Ovary (tissue), 9 donors: ENCODE results near the gene CACNA1H. TPM values are rescaled to one million over a fixed set of nuclear protein-coding genes. Genes with fewer than 3 reads are reported as not detected.

Experiments used
- DNase-seq, 5 donors: peaks; one replicate each; pipeline ENCODE4 v3.0.0-alpha.2; 2019 to 2020
- H3K27ac ChIP-seq, 2 donors: fragments of 200-600 bp; one replicate each; pipeline versions ENCODE4 v1.5.1 to v1.8.0; 2019 to 2022
- H3K27me3 ChIP-seq: fragments of 200-600 bp; one replicate; pipeline ENCODE4 v1.8.0; 2022
- H3K36me3 ChIP-seq: fragments of 200-600 bp; sonication (generic); one replicate; pipeline ENCODE4 v1.5.1; 2019
- H3K4me1 ChIP-seq: one replicate; pipeline ENCODE4 v1.8.1; 2013; ENCODE audit warnings: mild to moderate bottlenecking, moderate library complexity; ENCODE audit not compliant: insufficient read depth
- H3K4me3 ChIP-seq: fragments of 200-600 bp; sonication (generic); one replicate; pipeline ENCODE4 v1.5.1; 2017
- H3K9me3 ChIP-seq, 2 donors: fragments of 200-600 bp in 1 of 2; sonication (generic) in 1 of 2; one replicate each; pipeline versions ENCODE4 v1.5.1 to v1.8.1; 2013 to 2019; ENCODE audit warnings: mild to moderate bottlenecking in 1 of 2, moderate library complexity in 1 of 2
- CTCF ChIP-seq, 3 donors: fragments of 450-650 bp in 2 of 3; fragments of 200-600 bp in 1 of 3; IDR thresholded peaks; one replicate each; pipeline versions ENCODE4 v1.5.1 to v1.8.0; 2016 to 2022; ENCODE audit warnings: antibody characterized with exemption in 3 of 3, mild to moderate bottlenecking in 1 of 3
- EP300 ChIP-seq: sonication (generic); formaldehyde crosslinking; IDR thresholded peaks from one replicate; pipeline ENCODE4 v1.6.1; 2017; ENCODE audit warnings: antibody characterized with exemption
- POLR2A ChIP-seq: fragments of 450-650 bp; IDR thresholded peaks from one replicate; pipeline ENCODE4 v1.6.1; 2017; ENCODE audit warnings: antibody characterized with exemption, mild to moderate bottlenecking, moderate library complexity
- WGBS, 3 donors: extraction: QIAGEN DNeasy Blood & Tissue Kit in 1 of 3; methylation state at CpG; one replicate each; pipeline versions ENCODE4 v1.1.5 to v1.1.7; 2013 to 2017; 5-methylcytosine and 5-hydroxymethylcytosine counted together
- intact Hi-C, 4 donors: fragments of 100-400 bp; cut with DNase I; formaldehyde crosslinking; loops; one replicate each; pipeline versions ENCODE4 v1.11.0 to v1.15.1; 2022 to 2023
- polyA plus RNA-seq, 2 donors: library from polyadenylated mRNA; stranded (reverse); fragments of 200-250 nt in 1 of 2; fragments of 350-450 nt in 1 of 2; fragmentation: Illumina TruSeq in 1 of 2; extraction: RNeasy Lipid Tissue Mini Kit (QIAGEN cat#74804) in 1 of 2; gene quantifications; one replicate each; pipeline ENCODE4 v1.2.3, GENCODE V29; 2013 to 2014
- total RNA-seq, 7 donors: library from RNA; depleted of rRNA in 2 of 7; stranded (reverse); fragments of >200 nt in 2 of 7; fragmentation: NEBNext Ultra II Directional in 3 of 7; extraction: Animal tissue kit (Norgen Biotek cat#: 25700) in 3 of 7; gene quantifications; one replicate each; pipeline versions ENCODE4 v1.1.0 to v1.2.4, GENCODE V29; 2016 to 2023
- donor health status: DM: no; HTN: no; CAD: no; lungs with moderate emphysema.
- donor health status: DM: no; HTN: no; CAD: no.
- donor health status: Bipolar disorder and iron deficiency.
- donor health status: DM: yes; HTN: yes; CAD: no.
- donor health status: DM: no; HTN: no; CAD: no.
- donor health status: DM: yes; HTN: yes; CAD: no.

Gene CACNA1H
- total and polyA plus RNA-seq, 9 donors = 7.3 to 217 (median 106) TPM

GRCh38 chr16:1193143-1193824 lies 40.4 kb downstream of the CACNA1H start:
- peaks cover 2% of the 10 kb centered on the region for H3K4me1 ChIP-seq
- WGBS, 3 donors = 81 to 88% (median 82%) methylated on average over 30 of the region's 30 CpGs
- no peak for DNase-seq

GRCh38 chr16:1193825-1194581 lies 41.1 kb downstream of the CACNA1H start:
- Histone ChIP-seq H3K27ac (peak overlapping the region in 1 of 2 donors; percentile 53), H3K4me1 (peaks cover 2% of the 10 kb centered on the region)
- 66 to 74% (median 74%) methylated on average over 24 to 29 of the region's 29 CpGs for WGBS, 3 donors

More at GRCh38 chr16:1193143-1193824, 40.4 kb downstream of the CACNA1H start:
- no peaks in the 10 kb centered on the region for H3K9me3 ChIP-seq
- no peaks in the 10 kb centered on the region for H3K27me3 ChIP-seq
- H3K36me3 ChIP-seq = no peaks in the 10 kb centered on the region
- intact Hi-C loops = loop anchor here in 1 of 4 donors (2.0 to 5.0 kb wide), 2 partner anchors 46 to 86 kb away; no protein-coding TSS in a partner anchor
- H3K4me3 ChIP-seq = no peak overlapping the region
- TF ChIP-seq CTCF (IDR thresholded peaks at IDR 0.05) (no peak), POLR2A (no peak), EP300 (no peak)
- H3K27ac ChIP-seq = peak overlapping the region in 1 of 2 donors; percentile 53

GRCh38 chr16:1194665-1195392 lies 41.9 kb downstream of the CACNA1H start:
- no peaks in the 10 kb centered on the region for H3K9me3 ChIP-seq
- no peaks in the 10 kb centered on the region for H3K27me3 ChIP-seq
- peak in 1 of 5 donors; percentile 68 for DNase-seq
- H3K4me3 ChIP-seq = no peak overlapping the region
- peak overlapping the region in 1 of 2 donors; percentile 53 for H3K27ac ChIP-seq
- H3K4me1 ChIP-seq = peaks cover 2% of the 10 kb centered on the region
- peak; percentile 11 for TF ChIP-seq POLR2A
- peak; percentile 84 to 96 (median 92) for TF ChIP-seq CTCF (IDR thresholded peaks at IDR 0.05)
- no peak for TF ChIP-seq EP300
- intact Hi-C loops = loop anchor here in 3 of 4 donors (1.0 to 5.0 kb wide), 3 partner anchors 48 to 89 kb away; no protein-coding TSS in a partner anchor
- WGBS, 3 donors = 30 to 42% (median 36%) methylated on average over 47 to 61 of the region's 61 CpGs
- no peaks in the 10 kb centered on the region for H3K36me3 ChIP-seq

More at GRCh38 chr16:1193825-1194581, 41.1 kb downstream of the CACNA1H start:
- no peak for TF ChIP-seq EP300
- no peak for TF ChIP-seq POLR2A
- no peak for TF ChIP-seq CTCF (IDR thresholded peaks at IDR 0.05)
- H3K27me3 ChIP-seq = no peaks in the 10 kb centered on the region
- H3K4me3 ChIP-seq = no peak overlapping the region
- no peaks in the 10 kb centered on the region for H3K36me3 ChIP-seq
- H3K9me3 ChIP-seq = no peaks in the 10 kb centered on the region
- intact Hi-C loops = loop anchor here in 3 of 4 donors (1.0 to 5.0 kb wide), 3 partner anchors 47 to 88 kb away; no protein-coding TSS in a partner anchor
- no peak for DNase-seq

- H3K9me3 ChIP-seq = no peaks in the 10 kb centered on the region
- intact Hi-C loops = loop anchor here in 1 of 4 donors (2.0 kb wide), 1 partner anchor 89 kb away; no protein-coding TSS in a partner anchor
- H3K4me3 ChIP-seq = no peak overlapping the region
- peaks cover 2% of the 10 kb centered on the region for H3K4me1 ChIP-seq
- H3K36me3 ChIP-seq = no peaks in the 10 kb centered on the region
- 78 to 83% (median 80%) methylated on average over 14 of the region's 14 CpGs for WGBS, 3 donors
- no peak for TF ChIP-seq EP300
- no peak for TF ChIP-seq POLR2A
- TF ChIP-seq CTCF (IDR thresholded peaks at IDR 0.05) = no peak
- H3K27me3 ChIP-seq = no peaks in the 10 kb centered on the region
- DNase-seq = no peak
- no peak overlapping the region for H3K27ac ChIP-seq
Measured at GRCh38 chr16:1195393-1195666, 42.4 kb downstream of the CACNA1H start.
